ENCODE results near the gene BMPER. TPM values are rescaled to one million over a fixed set of nuclear protein-coding genes. Genes with fewer than 3 reads are reported as not detected.

The BMPER gene
- total and polyA plus RNA-seq, 7 experiments from 2014 or later = 0.37 to 0.81 (median 0.44) TPM; not detected in 4

DNA sequence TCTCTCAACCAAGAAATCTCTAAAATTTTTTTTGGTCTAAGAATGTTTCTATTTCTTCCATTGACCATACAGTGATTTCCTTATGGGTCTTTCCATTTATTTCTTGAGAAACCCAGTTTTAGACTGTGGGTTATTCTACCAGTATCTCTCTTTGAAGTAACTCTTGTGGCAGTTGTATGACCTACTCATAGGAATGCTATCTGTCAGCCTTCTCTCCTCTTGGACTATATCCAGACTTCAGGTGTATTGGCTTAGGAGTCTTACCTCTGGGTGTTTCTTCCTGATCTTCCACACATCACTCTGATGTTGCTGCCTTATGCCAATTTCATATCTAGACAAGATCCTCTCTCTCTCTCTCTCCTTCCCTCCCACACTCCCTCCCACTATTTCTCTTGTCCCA is 178.1 kb downstream of the BMPER start:
- H3K36me3 Mint-ChIP-seq = no peaks in the 10 kb centered on the region
- POLR2A ChIA-PET = no interaction called here
- CTCF ChIA-PET = interaction anchor here (0.6 to 0.7 kb wide), 2 partner anchors 44 to 325 kb away, joined by 4 read pairs; no protein-coding TSS in a partner anchor

DNA sequence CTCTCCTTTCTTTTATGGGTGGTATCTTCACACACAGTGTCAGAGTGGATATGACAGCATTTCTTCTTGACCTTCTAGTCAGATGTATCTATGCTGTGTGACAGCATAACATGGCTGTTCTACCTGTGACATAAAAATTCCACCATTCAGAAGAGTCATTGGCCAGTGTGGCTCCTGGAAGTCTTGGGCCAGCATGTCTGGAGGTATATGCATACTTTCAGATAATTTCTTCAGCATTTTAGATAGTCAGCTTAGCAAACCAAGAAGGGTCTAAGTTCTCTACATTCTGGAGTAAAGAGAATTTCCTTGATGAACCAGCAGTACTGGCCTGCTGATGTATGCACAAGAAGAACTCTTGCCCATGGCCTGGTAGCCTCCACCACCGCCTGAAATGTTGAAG is 179.3 kb downstream of the BMPER start:
- no peak for ATAC-seq
- ChIA-PET CTCF (no interaction called here), POLR2A (no interaction called here)
- H3K4me1 ChIP-seq (ENCODE audit: control insufficient read depth in 2 of 2, insufficient read depth in 2 of 2, low read length in 2 of 2) = no peaks in the 10 kb centered on the region
- Mint-ChIP-seq H3K27me3 (peaks cover 0 to 8% (median 0%) of the 10 kb centered on the region in 5 donors), H3K36me3 (no peaks in the 10 kb centered on the region), H3K4me3 (no peak overlapping the region), H3K9me3 (peaks cover 0 to 12% (median 0%) of the 10 kb centered on the region in 11 donors), H3K4me1 (no peaks in the 10 kb centered on the region), H3K27ac (no peak overlapping the region)
- no peak overlapping the region for H3K4me3 ChIP-seq (ENCODE audit: low read length)
- H3K27me3 ChIP-seq (ENCODE audit: control insufficient read depth in 2 of 2, insufficient read depth in 2 of 2, low read length in 2 of 2) = no peaks in the 10 kb centered on the region
- DNase-seq = no peak
- intact Hi-C loops (cut with micrococcal nuclease) = no loop called here
- no peak overlapping the region for H3K27ac ChIP-seq (ENCODE audit: low read depth, low read length)
- no peaks in the 10 kb centered on the region for H3K36me3 ChIP-seq (ENCODE audit: control insufficient read depth in 2 of 3, insufficient read depth in 3 of 3, low read length in 3 of 3)
- H3K9me3 ChIP-seq (ENCODE audit: control insufficient read depth in 2 of 3, low read length in 3 of 3) = no peaks in the 10 kb centered on the region

More for the DNA sequence above, 178.1 kb downstream of the BMPER start:
- no peaks in the 10 kb centered on the region for H3K4me1 Mint-ChIP-seq
- H3K27ac Mint-ChIP-seq = no peak overlapping the region
- Histone ChIP-seq H3K4me3 (ENCODE audit: low read length) (no peak overlapping the region), H3K4me1 (ENCODE audit: control insufficient read depth in 2 of 2, insufficient read depth in 2 of 2, low read length in 2 of 2) (no peaks in the 10 kb centered on the region), H3K36me3 (ENCODE audit: control insufficient read depth in 2 of 3, insufficient read depth in 3 of 3, low read length in 3 of 3) (no peaks in the 10 kb centered on the region), H3K27ac (ENCODE audit: low read depth, low read length) (no peak overlapping the region), H3K27me3 (ENCODE audit: control insufficient read depth in 2 of 2, insufficient read depth in 2 of 2, low read length in 2 of 2) (no peaks in the 10 kb centered on the region), H3K9me3 (ENCODE audit: control insufficient read depth in 2 of 3, low read length in 3 of 3) (no peaks in the 10 kb centered on the region)
- H3K27me3 Mint-ChIP-seq = peaks cover 0 to 8% (median 5%) of the 10 kb centered on the region in 5 donors
- intact Hi-C loops (cut with micrococcal nuclease) = no loop called here
- H3K4me3 Mint-ChIP-seq = no peak overlapping the region
- peaks cover 0 to 12% (median 2%) of the 10 kb centered on the region in 11 donors for H3K9me3 Mint-ChIP-seq
- DNase-seq (no peak), ATAC-seq (no peak)

DNA sequence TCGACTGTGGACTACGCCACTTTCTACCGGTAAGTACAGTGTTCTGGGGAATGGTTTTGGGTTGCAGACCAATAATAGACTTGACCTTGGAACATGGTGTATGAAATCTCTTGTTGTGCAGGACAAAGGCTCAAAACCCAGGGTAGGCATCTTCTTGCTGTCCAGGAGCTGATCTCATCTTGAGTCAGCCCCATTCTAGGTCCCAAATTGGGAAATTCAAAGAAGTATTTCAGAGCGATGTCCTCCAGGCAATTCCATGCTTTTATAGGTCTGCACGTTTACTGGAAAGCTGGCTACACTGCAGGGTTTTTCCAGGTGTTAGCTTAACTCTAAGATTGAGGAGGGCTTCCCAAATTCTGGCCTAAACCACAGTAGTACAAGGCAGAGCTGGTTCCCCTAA is 180.7 kb downstream of the BMPER start:
- Histone ChIP-seq H3K4me1 (ENCODE audit: control insufficient read depth in 2 of 2, insufficient read depth in 2 of 2, low read length in 2 of 2) (no peaks in the 10 kb centered on the region), H3K4me3 (ENCODE audit: low read length) (no peak overlapping the region), H3K36me3 (ENCODE audit: control insufficient read depth in 2 of 3, insufficient read depth in 3 of 3, low read length in 3 of 3) (no peaks in the 10 kb centered on the region), H3K9me3 (ENCODE audit: control insufficient read depth in 2 of 3, low read length in 3 of 3) (no peaks in the 10 kb centered on the region), H3K27me3 (ENCODE audit: control insufficient read depth in 2 of 2, insufficient read depth in 2 of 2, low read length in 2 of 2) (no peaks in the 10 kb centered on the region), H3K27ac (ENCODE audit: low read depth, low read length) (no peak overlapping the region)
- H3K27me3 Mint-ChIP-seq = peaks cover 0 to 8% (median 0%) of the 10 kb centered on the region in 5 donors
- DNase-seq (no peak), ATAC-seq (no peak)
- H3K4me3 Mint-ChIP-seq = no peak overlapping the region
- CTCF ChIA-PET = no interaction called here
- intact Hi-C loops (cut with micrococcal nuclease) = no loop called here
- no peak overlapping the region for H3K27ac Mint-ChIP-seq
- H3K36me3 Mint-ChIP-seq = no peaks in the 10 kb centered on the region
- peaks cover 0 to 9% (median 0%) of the 10 kb centered on the region in 11 donors for H3K9me3 Mint-ChIP-seq
- no peaks in the 10 kb centered on the region for H3K4me1 Mint-ChIP-seq
- POLR2A ChIA-PET = no interaction called here

DNA sequence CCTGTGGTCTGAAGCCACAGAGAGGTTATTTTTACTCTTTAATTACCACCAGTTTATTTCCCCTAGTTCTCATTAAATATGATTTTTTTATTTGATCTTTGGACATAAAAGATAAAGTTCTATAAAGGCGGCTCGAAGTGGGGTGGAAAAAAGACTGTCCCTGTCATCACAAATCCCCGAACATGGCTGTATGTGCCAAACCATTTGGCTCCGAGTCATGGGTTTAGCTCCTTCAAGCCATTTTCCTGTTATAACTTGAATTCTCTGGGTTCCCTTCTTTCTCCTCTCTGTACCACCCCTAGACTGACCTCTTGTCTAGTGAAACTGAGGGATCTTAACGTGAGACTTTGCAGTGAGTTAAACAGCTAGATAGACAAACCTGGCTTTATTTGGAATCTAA is 181.6 kb downstream of the BMPER start:
- intact Hi-C loops (cut with micrococcal nuclease) = no loop called here
- DNase-seq (no peak), ATAC-seq (no peak)
- Mint-ChIP-seq H3K27me3 (peaks cover 0 to 11% (median 0%) of the 10 kb centered on the region in 5 donors), H3K36me3 (no peaks in the 10 kb centered on the region), H3K4me1 (no peaks in the 10 kb centered on the region), H3K4me3 (no peak overlapping the region), H3K27ac (no peak overlapping the region), H3K9me3 (peaks cover 0 to 8% (median 0%) of the 10 kb centered on the region in 11 donors)
- Histone ChIP-seq H3K27me3 (ENCODE audit: control insufficient read depth in 2 of 2, insufficient read depth in 2 of 2, low read length in 2 of 2) (no peaks in the 10 kb centered on the region), H3K4me3 (ENCODE audit: low read length) (no peak overlapping the region), H3K27ac (ENCODE audit: low read depth, low read length) (no peak overlapping the region), H3K9me3 (ENCODE audit: control insufficient read depth in 2 of 3, low read length in 3 of 3) (no peaks in the 10 kb centered on the region), H3K4me1 (ENCODE audit: control insufficient read depth in 2 of 2, insufficient read depth in 2 of 2, low read length in 2 of 2) (no peaks in the 10 kb centered on the region), H3K36me3 (ENCODE audit: control insufficient read depth in 2 of 3, insufficient read depth in 3 of 3, low read length in 3 of 3) (no peaks in the 10 kb centered on the region)
- ChIA-PET POLR2A (no interaction called here), CTCF (no interaction called here)

DNA sequence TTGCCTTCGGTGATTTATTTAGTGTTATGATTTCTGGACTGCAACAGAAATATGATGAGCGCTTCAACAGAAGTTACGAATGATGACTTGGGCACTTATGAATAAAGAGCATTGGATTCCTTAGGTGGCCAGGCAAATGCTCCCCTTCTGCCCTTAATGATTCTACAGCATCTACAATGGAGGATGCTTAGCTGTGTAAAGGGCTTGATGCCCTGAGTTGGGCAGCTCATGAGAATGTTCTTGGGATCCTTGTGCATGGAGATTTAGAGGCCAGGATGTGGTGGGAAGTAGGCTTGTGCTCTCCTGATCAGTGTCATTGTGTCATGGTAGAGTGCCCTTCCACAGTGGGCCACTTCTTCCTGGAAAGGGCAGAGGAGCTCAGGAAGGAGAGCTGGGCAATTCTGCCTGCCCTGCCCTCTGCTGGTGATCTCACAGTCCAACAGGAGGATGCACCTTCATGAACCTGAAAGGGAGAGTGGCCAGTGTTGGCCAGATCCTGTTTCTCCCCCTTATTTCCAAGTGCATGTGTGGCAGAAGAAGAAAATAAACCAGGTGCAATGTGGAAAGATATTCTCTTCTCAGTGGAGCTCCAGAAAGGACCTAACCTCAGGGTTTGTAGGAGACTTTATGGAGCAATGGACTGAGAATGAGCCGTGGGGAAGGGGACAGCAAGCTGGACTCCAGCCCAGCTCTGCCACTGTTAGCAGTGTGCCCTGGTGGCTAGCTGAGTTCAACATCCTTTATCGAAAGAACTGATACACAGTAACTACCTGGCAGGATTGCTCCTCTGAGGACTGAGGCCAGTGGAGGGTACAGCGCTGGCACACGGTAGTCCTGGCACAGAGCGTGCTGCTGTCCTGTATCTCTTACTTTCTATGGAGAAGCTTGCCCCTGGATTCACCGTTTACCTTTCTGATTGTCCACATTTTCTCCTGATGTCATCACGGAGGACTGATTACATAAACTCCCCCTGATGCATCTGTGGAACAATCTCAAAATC is 182.9 kb downstream of the BMPER start:
- CTCF ChIA-PET = no interaction called here
- Histone ChIP-seq H3K4me3 (ENCODE audit: low read length) (no peak overlapping the region), H3K27ac (ENCODE audit: low read depth, low read length) (no peak overlapping the region), H3K36me3 (ENCODE audit: control insufficient read depth in 2 of 3, insufficient read depth in 3 of 3, low read length in 3 of 3) (no peaks in the 10 kb centered on the region), H3K27me3 (ENCODE audit: control insufficient read depth in 2 of 2, insufficient read depth in 2 of 2, low read length in 2 of 2) (no peaks in the 10 kb centered on the region), H3K4me1 (ENCODE audit: control insufficient read depth in 2 of 2, insufficient read depth in 2 of 2, low read length in 2 of 2) (no peaks in the 10 kb centered on the region), H3K9me3 (ENCODE audit: control insufficient read depth in 2 of 3, low read length in 3 of 3) (no peaks in the 10 kb centered on the region)
- Mint-ChIP-seq H3K4me3 (no peak overlapping the region), H3K9me3 (peaks cover 0 to 5% (median 0%) of the 10 kb centered on the region in 11 donors), H3K27ac (no peak overlapping the region), H3K27me3 (peaks cover 0 to 9% (median 0%) of the 10 kb centered on the region in 5 donors), H3K36me3 (no peaks in the 10 kb centered on the region), H3K4me1 (no peaks in the 10 kb centered on the region)
- no peak for DNase-seq
- POLR2A ChIA-PET = no interaction called here
- intact Hi-C loops (cut with micrococcal nuclease) = no loop called here
- ATAC-seq = no peak

DNA sequence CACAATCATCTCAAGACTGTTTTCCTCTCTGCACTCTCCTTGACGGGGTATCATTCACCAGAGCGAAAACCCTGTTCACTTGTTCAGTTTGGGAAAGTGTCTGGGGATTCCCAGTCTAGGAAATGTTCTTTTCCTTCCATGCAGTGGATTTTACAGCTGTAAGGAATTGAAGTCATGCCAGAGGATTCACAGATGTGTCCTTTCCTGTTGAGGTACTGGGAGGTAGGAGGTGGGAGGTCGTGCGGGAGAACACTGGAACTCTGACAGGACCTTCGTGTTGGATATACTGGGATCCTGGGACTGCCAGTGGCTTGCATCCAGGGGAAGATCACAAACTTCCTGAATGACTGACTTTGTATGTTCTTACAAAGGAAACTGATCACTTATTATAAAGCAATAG is 185.5 kb downstream of the BMPER start:
- no peaks in the 10 kb centered on the region for H3K4me1 Mint-ChIP-seq
- no peak overlapping the region for H3K4me3 Mint-ChIP-seq
- CTCF ChIA-PET = no interaction called here
- no peak overlapping the region for H3K27ac ChIP-seq (ENCODE audit: low read depth, low read length)
- H3K4me3 ChIP-seq (ENCODE audit: low read length) = no peak overlapping the region
- H3K9me3 Mint-ChIP-seq = peaks cover 0 to 9% (median 0%) of the 10 kb centered on the region in 11 donors
- no peaks in the 10 kb centered on the region for H3K4me1 ChIP-seq (ENCODE audit: control insufficient read depth in 2 of 2, insufficient read depth in 2 of 2, low read length in 2 of 2)
- ATAC-seq (no peak), DNase-seq (no peak)
- H3K36me3 ChIP-seq (ENCODE audit: control insufficient read depth in 2 of 3, insufficient read depth in 3 of 3, low read length in 3 of 3) = no peaks in the 10 kb centered on the region
- peaks cover 0 to 6% (median 0%) of the 10 kb centered on the region in 5 donors for H3K27me3 Mint-ChIP-seq
- H3K27me3 ChIP-seq (ENCODE audit: control insufficient read depth in 2 of 2, insufficient read depth in 2 of 2, low read length in 2 of 2) = no peaks in the 10 kb centered on the region
- POLR2A ChIA-PET = no interaction called here
- H3K36me3 Mint-ChIP-seq = no peaks in the 10 kb centered on the region
- H3K9me3 ChIP-seq (ENCODE audit: control insufficient read depth in 2 of 3, low read length in 3 of 3) = no peaks in the 10 kb centered on the region
- intact Hi-C loops (cut with micrococcal nuclease) = loop anchor here in 1 of 2 donors (5.0 kb wide), 1 partner anchor 1446 kb away; no protein-coding TSS in a partner anchor
- no peak overlapping the region for H3K27ac Mint-ChIP-seq

All from naive thymus-derived CD4-positive, alpha-beta T cell (primary cell).